Fibroblast of peridontal ligament (primary cell): ENCODE data around the gene PPP1R16B.

Experiments used
- DNase-seq: peaks from one replicate; pipeline ENCODE4 v3.0.0-alpha.2; 2010; ENCODE audit errors: extremely low read depth

The PPP1R16B gene

GRCh38 chr20:38896009-38896594 lies 90.6 kb downstream of the PPP1R16B start:
- DNase-seq = no peak

DNA sequence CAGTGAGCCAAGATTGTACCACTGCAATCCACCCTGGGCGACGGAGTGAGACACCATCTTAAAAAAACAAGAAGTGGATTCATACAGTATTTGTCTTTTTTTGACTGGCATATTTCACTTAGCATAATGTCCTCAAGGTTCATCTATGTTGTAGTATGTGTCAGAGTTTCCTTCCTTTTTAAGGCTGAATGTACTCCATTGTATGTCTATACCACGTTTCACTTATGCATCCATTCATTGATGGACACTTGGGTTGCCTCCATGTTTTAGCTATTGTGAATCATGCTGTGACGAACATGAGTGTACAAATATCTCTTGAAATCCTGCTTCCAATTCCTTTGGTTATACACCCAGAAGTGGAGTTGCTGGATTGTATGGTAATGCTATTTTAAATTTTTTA lies 91.8 kb downstream of the PPP1R16B start:
- DNase-seq = no peak

DNA sequence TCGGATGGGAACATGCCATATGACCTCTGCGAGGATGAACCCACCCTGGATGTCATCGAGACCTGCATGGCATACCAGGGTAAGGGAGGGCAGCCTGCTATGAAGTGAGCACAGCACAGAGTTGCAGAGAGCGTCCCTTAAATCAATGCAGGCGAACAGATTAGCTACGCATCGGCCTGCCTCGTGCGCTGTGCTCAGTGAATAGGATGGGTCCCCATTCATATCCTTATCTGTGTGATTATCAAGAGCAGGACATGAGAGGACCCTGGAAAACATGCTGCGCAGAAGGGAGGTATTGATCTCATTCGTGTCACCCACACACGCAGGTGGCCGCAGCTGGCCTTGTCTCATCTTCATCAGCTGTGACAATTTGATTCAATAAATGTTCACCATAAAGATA lies 95.1 kb downstream of the PPP1R16B start:
- no peak for DNase-seq

DNA sequence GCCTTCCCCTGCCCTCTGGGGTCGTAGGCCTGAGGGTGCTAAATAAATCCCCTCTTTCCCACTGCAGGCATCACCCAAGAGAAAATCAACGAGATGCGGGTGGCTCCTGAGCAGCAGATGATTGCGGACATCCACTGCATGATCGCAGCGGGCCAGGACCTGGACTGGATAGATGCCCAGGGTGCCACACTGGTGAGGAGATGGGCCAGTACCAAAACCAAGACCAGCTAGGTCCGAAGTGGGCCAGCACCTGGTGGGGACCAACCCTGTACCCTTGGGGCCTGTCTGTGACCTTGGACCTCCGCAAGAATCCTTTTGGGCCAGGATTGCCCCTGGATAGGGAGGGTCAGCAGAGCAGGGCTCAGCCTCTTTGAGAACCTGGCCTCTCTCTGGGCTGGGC lies 97.1 kb downstream of the PPP1R16B start:
- DNase-seq = no peak

GRCh38 chr20:38903335-38903734 lies 97.8 kb downstream of the PPP1R16B start:
- no peak for DNase-seq

- DNase-seq = no peak
These were observed 99.9 kb downstream of the PPP1R16B start for GRCh38 chr20:38905375-38905774.

- DNase-seq = no peak
These were observed 102.6 kb downstream of the PPP1R16B start for GRCh38 chr20:38907918-38908677.

DNA sequence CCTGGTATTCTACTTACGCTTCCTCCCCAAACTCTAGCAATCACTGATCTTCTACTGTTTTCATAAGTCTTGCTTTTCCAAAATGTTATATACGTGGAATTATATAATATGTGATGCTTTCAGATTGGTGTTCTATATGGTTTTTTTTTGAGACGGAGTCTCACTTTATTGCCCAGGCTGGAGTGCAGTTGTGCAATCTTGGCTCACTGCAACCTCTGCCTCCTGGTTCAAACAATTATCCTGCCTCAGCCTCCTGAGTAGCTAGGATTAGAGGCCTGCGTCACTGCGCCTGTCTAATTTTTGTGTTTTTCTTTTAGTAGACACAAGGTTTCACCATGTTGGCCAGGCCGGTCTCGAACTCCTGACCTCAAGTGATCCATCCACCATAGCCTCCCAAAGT lies 109.9 kb downstream of the PPP1R16B start:
- DNase-seq = no peak

- no peak for DNase-seq
These were observed 112.2 kb downstream of the PPP1R16B start for GRCh38 chr20:38917657-38918056.

DNA sequence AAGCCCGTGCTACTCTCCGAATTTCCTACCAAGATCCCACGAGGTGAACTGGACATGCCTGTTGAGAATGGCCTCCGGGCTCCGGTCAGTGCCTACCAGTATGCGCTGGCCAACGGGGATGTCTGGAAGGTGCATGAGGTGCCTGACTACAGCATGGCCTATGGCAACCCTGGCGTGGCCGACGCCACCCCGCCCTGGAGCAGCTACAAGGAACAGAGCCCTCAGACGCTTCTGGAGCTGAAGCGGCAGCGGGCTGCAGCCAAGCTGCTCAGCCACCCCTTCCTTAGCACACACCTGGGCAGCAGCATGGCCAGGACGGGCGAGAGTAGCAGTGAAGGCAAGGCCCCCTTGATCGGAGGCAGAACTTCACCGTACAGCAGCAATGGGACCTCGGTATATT lies 112.7 kb downstream of the PPP1R16B start:
- no peak for DNase-seq

GRCh38 chr20:38919683-38920082 lies 114.2 kb downstream of the PPP1R16B start:
- no peak for DNase-seq

DNA sequence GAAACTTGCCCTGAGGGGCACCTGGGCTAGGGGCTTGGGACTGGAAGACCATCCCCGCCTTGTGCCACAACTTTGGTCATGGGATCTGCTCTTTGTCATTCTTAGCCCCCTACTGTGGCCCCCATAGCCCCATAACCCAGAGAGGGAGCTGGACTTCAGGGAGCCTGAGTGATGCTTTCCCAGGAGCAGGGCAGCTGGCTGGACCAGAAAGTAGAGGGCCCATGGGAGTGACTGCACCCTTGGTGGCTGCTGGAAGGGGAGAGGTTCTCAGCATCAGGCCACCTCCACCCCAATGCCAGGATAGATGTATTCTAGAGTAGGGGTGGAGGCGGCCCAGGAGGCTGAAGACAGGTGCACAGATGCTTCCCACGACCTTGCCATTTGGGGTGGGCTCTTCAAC lies 114.9 kb downstream of the PPP1R16B start:
- no peak for DNase-seq

DNA sequence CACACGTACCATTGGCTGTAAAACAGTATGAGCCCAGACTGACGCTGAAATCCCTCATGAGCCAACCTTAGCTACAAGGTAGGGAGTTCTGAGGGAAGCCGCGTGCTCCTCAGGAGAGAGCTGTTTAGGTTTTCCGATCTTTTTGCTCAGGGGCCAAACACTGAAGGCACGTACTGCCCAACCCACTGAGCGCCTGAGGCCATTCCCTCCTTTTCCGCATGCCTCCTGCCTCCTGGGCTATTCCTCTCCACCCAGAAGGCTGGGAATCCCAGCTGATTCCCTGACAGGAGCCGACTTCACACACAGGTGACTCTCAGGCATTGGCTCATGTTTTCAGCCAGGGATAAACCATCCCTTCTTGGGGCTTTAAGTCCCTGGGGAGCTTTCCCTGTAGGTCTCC lies 115.4 kb downstream of the PPP1R16B start:
- no peak for DNase-seq

DNA sequence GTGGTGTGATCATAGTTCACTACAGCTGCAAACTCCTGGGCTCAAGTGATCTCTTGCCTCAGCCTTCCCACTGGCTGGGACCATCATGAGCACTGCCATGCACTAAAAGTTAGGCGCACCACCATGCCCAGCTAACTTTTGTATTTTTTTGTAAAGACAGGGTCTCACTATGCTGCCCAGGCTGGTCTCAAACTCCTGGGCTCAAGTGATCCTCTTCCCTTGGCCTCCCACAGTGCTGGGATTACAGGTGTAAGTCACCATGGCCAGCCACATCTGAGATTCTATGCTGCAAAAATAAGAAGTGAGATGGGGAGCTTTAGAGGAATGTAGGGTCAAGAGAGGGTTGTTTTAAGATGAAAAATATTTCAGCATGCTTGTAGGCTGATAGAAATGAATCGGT lies 119.2 kb downstream of the PPP1R16B start:
- DNase-seq = no peak

GRCh38 chr20:38926142-38926933 lies 120.8 kb downstream of the PPP1R16B start, which contains the start of gene FAM83D:
FAM83D (plus strand) TSS chr20:38926417; CDS start chr20:38926443, 26 bp downstream.
- DNase-seq = peak; percentile 98

DNA sequence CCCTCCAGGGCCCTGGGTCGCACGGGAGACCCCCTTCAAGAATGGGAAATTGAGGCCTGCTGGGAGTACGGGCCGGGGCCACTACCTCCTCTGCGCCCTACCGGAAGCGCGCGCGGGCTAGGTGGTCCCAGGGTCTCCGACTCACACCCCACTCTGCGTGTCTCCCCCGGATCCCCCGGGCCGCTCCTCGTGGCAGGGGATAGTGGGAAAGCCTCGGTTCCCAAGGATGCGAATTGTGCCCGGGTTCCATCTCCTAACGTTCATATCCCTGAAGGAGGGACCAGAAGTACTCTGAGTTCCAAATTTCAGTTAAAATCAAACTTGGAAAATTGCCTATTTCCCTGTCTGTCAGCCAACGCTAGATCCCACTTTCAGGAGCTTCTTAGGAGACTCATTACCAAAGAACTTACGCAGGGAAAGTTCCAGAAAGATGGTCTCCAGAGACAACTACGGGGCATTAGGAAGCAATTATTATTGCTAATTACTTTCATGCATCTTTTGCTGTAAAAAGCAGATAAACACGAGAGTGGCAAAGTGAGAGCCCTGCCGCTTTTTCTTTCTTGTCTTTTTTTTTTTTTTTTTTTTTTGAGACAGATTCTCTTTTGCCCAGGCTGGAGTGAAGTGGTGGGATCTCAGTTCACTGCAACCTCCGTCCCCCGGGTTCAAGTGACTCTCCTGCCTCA lies 121.6 kb downstream of the PPP1R16B start:
- DNase-seq = peak; percentile 52

GRCh38 chr20:38927902-38928578 lies 122.5 kb downstream of the PPP1R16B start:
- no peak for DNase-seq

- DNase-seq = no peak
These were observed 124.7 kb downstream of the PPP1R16B start for GRCh38 chr20:38930242-38930569.

DNA sequence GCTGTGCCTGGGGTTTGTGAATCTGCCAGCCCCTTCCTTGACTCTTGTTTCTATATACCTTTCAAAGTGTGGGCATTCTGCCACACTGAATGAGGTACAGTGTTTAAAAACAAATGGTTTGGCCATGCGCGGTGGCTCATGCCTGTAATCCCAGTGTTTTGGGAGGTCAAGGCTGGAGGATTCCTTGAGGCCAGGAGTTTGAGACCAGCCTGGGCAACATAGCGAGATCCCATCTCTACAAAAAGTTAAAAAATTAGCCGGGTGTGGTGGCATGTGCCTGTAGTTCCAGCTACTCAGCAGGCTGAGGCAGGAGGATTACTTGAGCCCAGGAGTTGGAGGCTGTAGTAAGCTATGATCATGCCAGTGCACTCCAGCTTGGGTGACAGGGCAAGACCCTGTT lies 126.5 kb downstream of the PPP1R16B start:
- DNase-seq = no peak

GRCh38 chr20:38932457-38933120 lies 127.1 kb downstream of the PPP1R16B start:
- peak; percentile 69 for DNase-seq

GRCh38 chr20:38934530-38934929 lies 129.0 kb downstream of the PPP1R16B start:
- DNase-seq = no peak
